ENCODE results near the gene MICAL3.

The MICAL3 gene

DNA sequence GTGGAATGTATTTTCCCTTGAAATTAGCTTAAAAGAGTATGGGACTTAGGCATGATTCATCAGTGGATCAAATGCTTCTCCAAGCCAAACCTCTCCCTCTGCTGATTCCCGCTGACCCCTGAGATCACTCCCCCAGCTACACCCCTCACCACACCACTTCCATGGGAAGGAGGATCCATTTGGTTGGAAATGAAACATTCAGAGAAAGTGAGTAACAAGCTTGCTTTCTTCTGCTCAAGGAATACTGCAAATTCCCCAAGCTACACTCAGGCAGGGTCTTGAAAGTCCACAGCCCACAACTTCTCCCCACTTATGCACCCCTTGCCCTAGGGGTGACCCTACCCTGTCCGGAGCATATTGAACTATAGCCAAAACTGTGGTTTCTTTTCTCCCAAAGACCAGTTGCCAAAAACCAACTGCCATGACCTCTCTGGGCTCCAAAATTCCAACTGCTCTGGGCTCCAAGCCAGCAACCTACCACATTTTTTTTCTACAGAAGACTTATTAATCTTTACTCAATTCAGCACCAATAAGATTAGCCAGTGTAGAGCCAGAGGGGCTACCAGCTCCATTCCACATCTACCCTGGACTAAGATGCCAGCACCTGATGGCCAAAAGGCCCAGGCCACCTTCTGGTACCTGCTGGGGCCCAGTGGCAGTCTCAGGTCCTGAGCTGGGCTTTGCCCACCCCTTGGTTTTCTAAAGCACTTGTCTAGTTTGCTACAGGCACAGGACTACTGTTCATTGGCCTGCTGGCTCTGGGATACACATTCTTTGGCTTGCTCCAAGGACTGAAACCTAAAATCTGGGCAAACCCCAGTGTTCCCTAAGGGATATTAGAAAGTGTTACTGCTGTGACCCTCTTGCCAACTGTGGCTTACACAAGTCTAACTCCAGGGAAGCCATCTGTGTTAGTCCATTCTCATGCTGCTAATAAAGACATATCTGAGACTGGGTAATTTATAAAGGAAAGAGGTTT, 101.1 kb downstream of the MICAL3 start:
- Histone ChIP-seq H3K27ac (ENCODE audit: low read length) (no peak overlapping the region), H3K4me2 (ENCODE audit: low read depth, low read length) (no peak overlapping the region), H3K4me1 (ENCODE audit: low read length) (no peaks in the 10 kb centered on the region)

DNA sequence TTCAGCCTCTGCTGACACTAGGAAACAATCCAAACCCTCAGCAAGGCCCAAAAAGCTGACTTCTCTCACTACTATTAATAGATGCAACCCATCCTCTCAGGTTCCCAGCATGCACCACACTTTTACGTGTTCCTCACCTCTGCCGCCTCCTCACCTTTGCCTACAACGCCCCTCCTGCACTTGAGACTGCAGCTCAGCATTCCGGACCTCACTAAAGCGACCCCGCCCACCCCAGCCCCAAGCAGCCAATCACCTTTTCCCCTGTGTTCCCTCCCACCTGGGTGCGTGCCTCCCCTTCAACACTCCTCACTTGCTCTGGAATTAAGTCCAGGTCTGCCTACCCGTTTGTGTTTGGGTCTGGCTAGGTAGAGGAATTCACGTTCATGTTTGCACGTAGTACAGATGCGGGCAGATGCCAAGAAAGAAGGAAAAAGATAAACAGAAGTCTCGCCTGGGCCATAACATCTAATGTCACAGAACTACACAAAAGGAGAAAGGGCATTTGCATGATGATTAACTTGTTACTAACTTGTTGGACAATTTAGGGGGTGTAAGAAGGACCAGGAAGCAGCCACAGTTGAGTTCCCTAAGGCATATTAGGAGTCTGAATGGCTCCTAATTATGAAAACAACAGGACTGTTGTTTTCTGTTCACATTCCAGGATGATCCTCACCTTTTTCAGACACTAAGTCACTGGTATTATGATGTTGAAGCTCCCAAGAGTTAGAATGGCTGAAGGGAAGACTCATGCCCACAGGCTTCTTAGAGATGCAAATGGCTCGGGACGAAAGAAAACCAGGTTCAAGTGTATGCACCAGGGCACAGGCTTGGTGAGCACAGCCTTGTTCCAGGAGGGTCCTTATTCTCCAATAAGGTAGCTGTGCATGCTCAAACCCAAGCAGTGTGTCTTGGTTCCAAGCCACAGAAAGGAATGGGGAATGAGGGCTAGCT, 102.2 kb downstream of the MICAL3 start:
- Histone ChIP-seq H3K4me3 (ENCODE audit: low read length) (no peak overlapping the region), H3F3A (ENCODE audit: insufficient read depth, low read length) (no peaks in the 10 kb centered on the region), H4K20me1 (ENCODE audit: insufficient read depth, low read length) (no peaks in the 10 kb centered on the region), H3K4me2 (ENCODE audit: low read depth, low read length) (no peak overlapping the region), H3K27ac (ENCODE audit: low read length) (no peak overlapping the region), H3K4me1 (ENCODE audit: low read length) (no peaks in the 10 kb centered on the region), H3K9ac (ENCODE audit: low read length) (no peak overlapping the region), H3K9me2 (replicated peaks; ENCODE audit: insufficient read depth, low read length) (no peaks in the 10 kb centered on the region), H3K79me2 (ENCODE audit: low read length) (peaks cover 84% of the 10 kb centered on the region), H2AFZ (ENCODE audit: low read length) (no peak overlapping the region), H3K9me3 (replicated peaks; ENCODE audit: insufficient read depth, low read length) (no peaks in the 10 kb centered on the region), H3K36me3 (replicated peaks; ENCODE audit: insufficient read depth, low read length) (no peaks in the 10 kb centered on the region), H3K27me3 (replicated peaks; ENCODE audit: insufficient read depth, low read length) (no peaks in the 10 kb centered on the region)
- TF ChIP-seq, protein P1, sequence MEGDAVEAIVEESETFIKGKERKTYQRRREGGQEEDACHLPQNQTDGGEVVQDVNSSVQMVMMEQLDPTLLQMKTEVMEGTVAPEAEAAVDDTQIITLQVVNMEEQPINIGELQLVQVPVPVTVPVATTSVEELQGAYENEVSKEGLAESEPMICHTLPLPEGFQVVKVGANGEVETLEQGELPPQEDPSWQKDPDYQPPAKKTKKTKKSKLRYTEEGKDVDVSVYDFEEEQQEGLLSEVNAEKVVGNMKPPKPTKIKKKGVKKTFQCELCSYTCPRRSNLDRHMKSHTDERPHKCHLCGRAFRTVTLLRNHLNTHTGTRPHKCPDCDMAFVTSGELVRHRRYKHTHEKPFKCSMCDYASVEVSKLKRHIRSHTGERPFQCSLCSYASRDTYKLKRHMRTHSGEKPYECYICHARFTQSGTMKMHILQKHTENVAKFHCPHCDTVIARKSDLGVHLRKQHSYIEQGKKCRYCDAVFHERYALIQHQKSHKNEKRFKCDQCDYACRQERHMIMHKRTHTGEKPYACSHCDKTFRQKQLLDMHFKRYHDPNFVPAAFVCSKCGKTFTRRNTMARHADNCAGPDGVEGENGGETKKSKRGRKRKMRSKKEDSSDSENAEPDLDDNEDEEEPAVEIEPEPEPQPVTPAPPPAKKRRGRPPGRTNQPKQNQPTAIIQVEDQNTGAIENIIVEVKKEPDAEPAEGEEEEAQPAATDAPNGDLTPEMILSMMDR (IDR thresholded peaks at IDR 0.05; ENCODE audit: low read length): no peak
- TF ChIP-seq EZH2 (optimal IDR thresholded peaks at IDR 0.05; ENCODE audit: low read depth, low read length): no peak
- no peak for TF ChIP-seq EZH2phosphoT487 (IDR thresholded peaks at IDR 0.05; ENCODE audit: low read length)
- DNase-seq: no peak

More for the DNA sequence above, 101.1 kb downstream of the MICAL3 start:
- Histone ChIP-seq H3K9me3 (replicated peaks; ENCODE audit: insufficient read depth, low read length) (no peaks in the 10 kb centered on the region), H3K27me3 (replicated peaks; ENCODE audit: insufficient read depth, low read length) (no peaks in the 10 kb centered on the region), H4K20me1 (ENCODE audit: insufficient read depth, low read length) (no peaks in the 10 kb centered on the region), H3K9me2 (replicated peaks; ENCODE audit: insufficient read depth, low read length) (no peaks in the 10 kb centered on the region), H3K79me2 (ENCODE audit: low read length) (peaks cover 82% of the 10 kb centered on the region), H3F3A (ENCODE audit: insufficient read depth, low read length) (no peaks in the 10 kb centered on the region), H3K9ac (ENCODE audit: low read length) (no peak overlapping the region), H3K36me3 (replicated peaks; ENCODE audit: insufficient read depth, low read length) (no peaks in the 10 kb centered on the region), H2AFZ (ENCODE audit: low read length) (no peak overlapping the region), H3K4me3 (ENCODE audit: low read length) (no peak overlapping the region)
- DNase-seq: no peak
- TF ChIP-seq EZH2 (optimal IDR thresholded peaks at IDR 0.05; ENCODE audit: low read depth, low read length): no peak
- no peak for TF ChIP-seq EZH2phosphoT487 (IDR thresholded peaks at IDR 0.05; ENCODE audit: low read length)
- TF ChIP-seq, protein P1 (IDR thresholded peaks at IDR 0.05; ENCODE audit: low read length): no peak

DNA sequence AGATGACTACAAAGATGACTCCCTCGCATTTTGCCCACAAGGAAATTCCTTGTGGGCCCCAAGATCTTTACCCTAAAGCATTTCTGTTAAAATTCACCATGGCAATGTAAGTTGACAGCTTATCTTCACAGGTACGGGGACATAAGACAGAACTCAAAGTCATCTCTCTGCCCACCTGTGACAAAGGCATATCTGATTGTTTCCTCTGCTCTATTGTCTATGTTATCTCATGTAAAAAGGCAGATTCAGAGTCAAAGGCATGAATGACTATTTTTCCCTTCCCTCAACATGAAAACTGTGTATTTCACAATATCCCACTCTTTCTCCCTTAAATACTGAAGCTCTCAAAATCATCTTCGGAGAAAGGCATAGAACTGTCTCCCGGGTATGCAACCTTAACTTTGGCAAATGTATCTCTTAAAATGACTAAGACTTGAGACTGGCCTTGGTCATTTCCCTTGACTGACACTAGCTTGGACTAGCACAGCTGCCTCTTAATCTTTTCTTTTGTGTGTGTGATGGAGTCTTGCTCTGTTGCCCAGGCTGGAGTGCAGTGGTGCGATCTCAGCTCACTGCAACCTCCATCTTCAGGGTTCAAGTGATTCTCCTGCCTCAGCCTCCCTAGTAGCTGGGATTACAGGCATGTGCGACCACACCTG, 103.2 kb downstream of the MICAL3 start:
- no peak overlapping the region for H2AFZ ChIP-seq (ENCODE audit: low read length)
- H3K4me2 ChIP-seq (ENCODE audit: low read depth, low read length): no peak overlapping the region
- no peaks in the 10 kb centered on the region for H3F3A ChIP-seq (ENCODE audit: insufficient read depth, low read length)
- H3K36me3 ChIP-seq (replicated peaks; ENCODE audit: insufficient read depth, low read length): no peaks in the 10 kb centered on the region
- H4K20me1 ChIP-seq (ENCODE audit: insufficient read depth, low read length): no peaks in the 10 kb centered on the region
- H3K27ac ChIP-seq (ENCODE audit: low read length): no peak overlapping the region
- no peaks in the 10 kb centered on the region for H3K9me3 ChIP-seq (replicated peaks; ENCODE audit: insufficient read depth, low read length)
- TF ChIP-seq EZH2phosphoT487 (IDR thresholded peaks at IDR 0.05; ENCODE audit: low read length): no peak
- TF ChIP-seq, protein P1 (IDR thresholded peaks at IDR 0.05; ENCODE audit: low read length): no peak
- TF ChIP-seq EZH2 (optimal IDR thresholded peaks at IDR 0.05; ENCODE audit: low read depth, low read length): no peak
- no peak overlapping the region for H3K4me3 ChIP-seq (ENCODE audit: low read length)
- no peak for DNase-seq
- H3K9ac ChIP-seq (ENCODE audit: low read length): no peak overlapping the region
- no peaks in the 10 kb centered on the region for H3K9me2 ChIP-seq (replicated peaks; ENCODE audit: insufficient read depth, low read length)
- H3K27me3 ChIP-seq (replicated peaks; ENCODE audit: insufficient read depth, low read length): no peaks in the 10 kb centered on the region
- no peaks in the 10 kb centered on the region for H3K4me1 ChIP-seq (ENCODE audit: low read length)
- peaks cover 84% of the 10 kb centered on the region for H3K79me2 ChIP-seq (ENCODE audit: low read length)

All from MM.1S (cell line).